Measurements from ENCODE around the gene PCBP2. TPM values are rescaled to one million over a fixed set of nuclear protein-coding genes. Genes with fewer than 3 reads are reported as not detected.

Gene PCBP2
- total and polyA plus RNA-seq, 2 of the 4 experiments (the other 2 are of a cell fraction), result 190 to 586 TPM

- H3K9ac ChIP-seq (ENCODE audit: low read depth, low read length), result no peak overlapping the region
- H3K4me3 ChIP-seq (ENCODE audit: insufficient read depth, low read depth, low read length), result no peak overlapping the region
- no peak overlapping the region for H2AK5ac ChIP-seq (ENCODE audit: low read depth, low read length)
- H3K36me3 ChIP-seq (ENCODE audit: control insufficient read depth, insufficient read depth, low read length), result 0 out of 2 replicates have a peak, but pooled peaks cover 1% of the 10 kb centered on the region
- H3K79me1 ChIP-seq (ENCODE audit: low read depth in 1 of 2, low read length in 2 of 2), result peaks cover 0 to 3% of the 10 kb centered on the region in 2 experiments; a peak in 1 of 4 replicates
- no peak overlapping the region for H4K8ac ChIP-seq (ENCODE audit: low read depth in 2 of 2, low read length in 2 of 2)
- no peak overlapping the region for H3K4me2 ChIP-seq (ENCODE audit: low read depth, low read length)
- H3K18ac ChIP-seq (ENCODE audit: low read depth, low read length), result no peak overlapping the region
- H2AFZ ChIP-seq (replicated peaks; ENCODE audit: low read length, poor library complexity), result no peak overlapping the region
- H4K20me1 ChIP-seq (ENCODE audit: insufficient read depth, low read length), result no peaks in the 10 kb centered on the region
- dilution Hi-C loops (cut with HindIII; ENCODE audit: low sequenced_read_pairs, unreplicated experiment) (no loop called here), intact Hi-C loops (cut with micrococcal nuclease) (no loop called here), in situ Hi-C loops (cut with MboI; ENCODE audit: low sequenced_read_pairs) (loop anchor here (5.0 kb wide), 1 partner anchor 61 kb away; no protein-coding TSS in a partner anchor)
- H2BK15ac ChIP-seq (ENCODE audit: low read depth, low read length), result no peak overlapping the region
- H3K9me3 ChIP-seq (ENCODE audit: control insufficient read depth, insufficient read depth, low read length), result no peaks in the 10 kb centered on the region
- no peak overlapping the region for H3K27ac ChIP-seq (ENCODE audit: insufficient read depth, low read length)
- no peak overlapping the region for H4K91ac ChIP-seq (ENCODE audit: insufficient read depth, low read depth, low read length)
- H2BK120ac ChIP-seq (ENCODE audit: low read depth, low read length), result no peak overlapping the region
- TF ChIP-seq MAFK (IDR thresholded peaks at IDR 0.05; ENCODE audit: low read depth, low read length), result no peak
- no peak for TF ChIP-seq SMC3 (IDR thresholded peaks at IDR 0.05; ENCODE audit: low read depth, low read length)
- TF ChIP-seq CTCF (conservative IDR thresholded peaks at IDR 0.05; ENCODE audit: low read depth, low read length), result no peak
- no peak for TF ChIP-seq BHLHE40 (IDR thresholded peaks at IDR 0.05; ENCODE audit: low read depth, low read length)
- TF ChIP-seq MAZ (IDR thresholded peaks at IDR 0.05; ENCODE audit: borderline replicate concordance, low read depth, low read length), result no peak
- TF ChIP-seq NFE2L2 (IDR thresholded peaks at IDR 0.05; ENCODE audit: low read depth, low read length), result no peak
- no peak for TF ChIP-seq RFX5 (IDR thresholded peaks at IDR 0.05; ENCODE audit: low read depth, low read length)
- TF ChIP-seq RCOR1 (IDR thresholded peaks at IDR 0.05; ENCODE audit: insufficient replicate concordance, low read length), result no peak
- no peak for TF ChIP-seq USF2 (IDR thresholded peaks at IDR 0.05; ENCODE audit: low read depth, low read length)
- TF ChIP-seq POLR2A (IDR thresholded peaks at IDR 0.05; ENCODE audit: low read depth, low read length), result no peak
- TF ChIP-seq MXI1 (IDR thresholded peaks at IDR 0.05; ENCODE audit: borderline replicate concordance, low read depth, low read length), result no peak
- H3K9me1 ChIP-seq (ENCODE audit: insufficient read depth, low read length), result 0 out of 2 replicates have a peak, but pooled peaks cover 4% of the 10 kb centered on the region
- no peak for DNase-seq
- H3K23ac ChIP-seq (ENCODE audit: low read depth, low read length), result no peak overlapping the region
- no peak overlapping the region for H2BK5ac ChIP-seq (ENCODE audit: low read depth, low read length, poor library complexity, severe bottlenecking)
- H3K56ac ChIP-seq (ENCODE audit: extremely low read depth, insufficient read depth, low read length), result no peak overlapping the region
- H2AK9ac ChIP-seq (replicated peaks; ENCODE audit: low read depth, low read length, poor library complexity), result no peak overlapping the region
- ChIA-PET POLR2A (ENCODE audit: unreplicated experiment) (interaction anchor here (0.5 kb wide), 1 partner anchor 35 kb away, joined by 4 read pairs; no protein-coding TSS in a partner anchor), CTCF (interaction anchor here (1.4 kb wide), 1 partner anchor 66 kb away, joined by 5 read pairs; no protein-coding TSS in a partner anchor)
- no peak overlapping the region for H3K14ac ChIP-seq (replicated peaks; ENCODE audit: low read depth, low read length)
- no peaks in the 10 kb centered on the region for H3K27me3 ChIP-seq (ENCODE audit: control insufficient read depth, insufficient read depth, low read length)
- peaks cover 10% of the 10 kb centered on the region for H3K4me1 ChIP-seq (ENCODE audit: control insufficient read depth, insufficient read depth, low read length)
- no peak overlapping the region for H2BK20ac ChIP-seq (ENCODE audit: low read depth, low read length)
- no TSS peak for BruUV-seq (replicated peaks)
- no peak for ATAC-seq (ENCODE audit: low read depth)
- no CpG with 5 or more reads among the region's 3 CpGs for WGBS, 2 experiments (ENCODE audit: extremely low coverage in 2 of 2, insufficient read length in 1 of 2)
- no peak overlapping the region for H3K4ac ChIP-seq (ENCODE audit: low read depth, low read length)
- no peak overlapping the region for H4K5ac ChIP-seq (ENCODE audit: low read depth, low read length)
These were observed 33.7 kb upstream of the PCBP2 start for GRCh38 chr12:53418221-53418620.

All from IMR-90 (cell line).